ENCODE data around the gene C8B.

DNA sequence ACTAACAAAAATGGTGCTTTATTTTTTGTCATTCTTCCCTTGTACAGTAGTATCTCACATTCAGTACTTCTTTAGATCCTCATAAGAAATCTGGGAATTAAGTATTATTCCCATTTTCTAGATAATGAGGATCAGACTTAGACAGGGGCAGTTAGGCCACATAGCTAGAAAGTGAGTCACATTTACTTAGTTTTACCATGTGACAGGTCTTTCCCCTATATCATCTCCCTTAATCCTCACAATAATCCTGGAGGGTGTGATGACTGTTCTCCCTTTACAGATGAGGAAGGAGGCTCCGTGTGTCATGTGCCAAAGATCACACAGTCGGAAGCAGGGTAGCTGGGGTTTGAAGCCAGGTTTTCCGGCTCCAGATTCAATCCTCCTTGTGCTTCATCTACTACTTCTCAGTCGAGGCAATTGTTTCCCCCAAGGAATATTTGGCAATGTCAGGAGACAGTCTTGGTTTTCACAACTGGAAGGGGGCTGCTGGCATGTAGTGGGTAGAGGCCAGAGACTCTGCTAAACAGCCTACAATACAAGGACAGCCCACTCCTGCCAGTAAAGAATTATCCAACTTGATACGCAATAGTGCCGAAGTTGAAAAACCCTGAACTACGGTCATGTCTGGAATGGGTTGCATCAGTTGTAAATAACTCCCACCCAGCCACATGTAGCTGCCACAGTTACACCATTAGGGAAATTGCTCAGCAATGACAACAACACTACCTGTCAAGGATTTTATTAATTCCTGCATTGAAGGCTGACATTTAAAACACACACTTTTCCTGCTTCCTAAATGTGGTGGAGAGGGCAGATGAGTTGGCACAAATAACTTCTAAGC is 54.5 kb downstream of the C8B start:
- no peak for TF ChIP-seq POLR2A (IDR thresholded peaks at IDR 0.05)
- TF ChIP-seq CTCF (IDR thresholded peaks at IDR 0.05): no peak

Data from uterus (tissue), 2 donors.